Neuron (in vitro differentiated cells): ENCODE results near the gene OLFM3.

ENCODE experiments used
- H2AFZ ChIP-seq: one replicate; pipeline ENCODE4 v1.6.1; 2013; ENCODE audit warnings: low read depth, mild to moderate bottlenecking, inconsistent platforms, low read length, moderate library complexity
- H3K27me3 ChIP-seq: one replicate; pipeline ENCODE4 v1.6.1; 2013; ENCODE audit warnings: low read length; ENCODE audit not compliant: insufficient read depth
- H3K36me3 ChIP-seq: one replicate; pipeline ENCODE4 v1.6.1; 2013; ENCODE audit warnings: low read length; ENCODE audit not compliant: insufficient read depth
- H3K4me1 ChIP-seq: one replicate; pipeline ENCODE4 v1.6.1; 2013; ENCODE audit warnings: low read length; ENCODE audit not compliant: insufficient read depth
- H3K4me3 ChIP-seq: 2 replicates; pipeline ENCODE4 v1.5.1; 2013; ENCODE audit warnings: mild to moderate bottlenecking, low read length, moderate library complexity
- H3K9me3 ChIP-seq: one replicate; pipeline ENCODE4 v1.6.1; 2013; ENCODE audit warnings: low read length

The OLFM3 gene

GRCh38 chr1:101974599-101975274 lies 22.0 kb downstream of the OLFM3 start:
- no peaks in the 10 kb centered on the region for H3K9me3 ChIP-seq
- no peaks in the 10 kb centered on the region for H3K36me3 ChIP-seq
- no peak overlapping the region for H3K4me3 ChIP-seq
- no peak overlapping the region for H2AFZ ChIP-seq
- no peaks in the 10 kb centered on the region for H3K4me1 ChIP-seq
- no peaks in the 10 kb centered on the region for H3K27me3 ChIP-seq

GRCh38 chr1:101971304-101971703 lies 25.4 kb downstream of the OLFM3 start:
- no peaks in the 10 kb centered on the region for H3K9me3 ChIP-seq
- H3K4me1 ChIP-seq = no peaks in the 10 kb centered on the region
- H3K27me3 ChIP-seq = no peaks in the 10 kb centered on the region
- H2AFZ ChIP-seq = no peak overlapping the region
- no peak overlapping the region for H3K4me3 ChIP-seq
- H3K36me3 ChIP-seq = no peaks in the 10 kb centered on the region

GRCh38 chr1:101967871-101968270 lies 28.9 kb downstream of the OLFM3 start:
- Histone ChIP-seq H2AFZ (no peak overlapping the region), H3K9me3 (no peaks in the 10 kb centered on the region), H3K27me3 (no peaks in the 10 kb centered on the region), H3K4me3 (no peak overlapping the region), H3K36me3 (no peaks in the 10 kb centered on the region), H3K4me1 (no peaks in the 10 kb centered on the region)

- Histone ChIP-seq H3K4me1 (no peaks in the 10 kb centered on the region), H3K9me3 (no peaks in the 10 kb centered on the region), H2AFZ (no peak overlapping the region), H3K36me3 (no peaks in the 10 kb centered on the region), H3K27me3 (no peaks in the 10 kb centered on the region), H3K4me3 (no peak overlapping the region)
These were observed 31.4 kb downstream of the OLFM3 start for GRCh38 chr1:101965341-101965740.

- Histone ChIP-seq H3K27me3 (no peaks in the 10 kb centered on the region), H3K36me3 (no peaks in the 10 kb centered on the region)
These were observed 32.0 kb downstream of the OLFM3 start for GRCh38 chr1:101964708-101965107.

GRCh38 chr1:101960142-101960541 lies 36.6 kb downstream of the OLFM3 start:
- Histone ChIP-seq H3K27me3 (no peaks in the 10 kb centered on the region), H3K36me3 (no peaks in the 10 kb centered on the region), H2AFZ (no peak overlapping the region), H3K9me3 (no peaks in the 10 kb centered on the region), H3K4me1 (no peaks in the 10 kb centered on the region), H3K4me3 (no peak overlapping the region)

More at GRCh38 chr1:101964708-101965107, 32.0 kb downstream of the OLFM3 start:
- Histone ChIP-seq H3K9me3 (no peaks in the 10 kb centered on the region), H3K4me3 (no peak overlapping the region), H3K4me1 (no peaks in the 10 kb centered on the region), H2AFZ (no peak overlapping the region)

GRCh38 chr1:101959456-101959855 lies 37.3 kb downstream of the OLFM3 start:
- H3K4me1 ChIP-seq = no peaks in the 10 kb centered on the region
- H2AFZ ChIP-seq = no peak overlapping the region
- no peaks in the 10 kb centered on the region for H3K27me3 ChIP-seq
- no peaks in the 10 kb centered on the region for H3K9me3 ChIP-seq
- no peak overlapping the region for H3K4me3 ChIP-seq
- no peaks in the 10 kb centered on the region for H3K36me3 ChIP-seq

GRCh38 chr1:101957771-101958170 lies 39.0 kb downstream of the OLFM3 start:
- H3K4me3 ChIP-seq = no peak overlapping the region
- H3K36me3 ChIP-seq = no peaks in the 10 kb centered on the region
- H3K4me1 ChIP-seq = no peaks in the 10 kb centered on the region
- no peak overlapping the region for H2AFZ ChIP-seq
- H3K27me3 ChIP-seq = no peaks in the 10 kb centered on the region
- H3K9me3 ChIP-seq = no peaks in the 10 kb centered on the region

- Histone ChIP-seq H3K4me1 (no peaks in the 10 kb centered on the region), H3K9me3 (no peaks in the 10 kb centered on the region), H3K4me3 (no peak overlapping the region), H3K36me3 (no peaks in the 10 kb centered on the region), H2AFZ (no peak overlapping the region), H3K27me3 (no peaks in the 10 kb centered on the region)
These were observed 43.1 kb downstream of the OLFM3 start for GRCh38 chr1:101953623-101954022.

- no peaks in the 10 kb centered on the region for H3K36me3 ChIP-seq
- no peaks in the 10 kb centered on the region for H3K27me3 ChIP-seq
- H3K4me1 ChIP-seq = no peaks in the 10 kb centered on the region
- no peaks in the 10 kb centered on the region for H3K9me3 ChIP-seq
- H2AFZ ChIP-seq = no peak overlapping the region
- no peak overlapping the region for H3K4me3 ChIP-seq
These were observed 50.8 kb downstream of the OLFM3 start for GRCh38 chr1:101945884-101946283.

- no peak overlapping the region for H2AFZ ChIP-seq
- H3K36me3 ChIP-seq = no peaks in the 10 kb centered on the region
- no peaks in the 10 kb centered on the region for H3K27me3 ChIP-seq
- no peak overlapping the region for H3K4me3 ChIP-seq
- no peaks in the 10 kb centered on the region for H3K9me3 ChIP-seq
- H3K4me1 ChIP-seq = no peaks in the 10 kb centered on the region
These were observed 53.5 kb downstream of the OLFM3 start for GRCh38 chr1:101943237-101943636.

GRCh38 chr1:101942516-101943193 lies 54.1 kb downstream of the OLFM3 start:
- Histone ChIP-seq H3K4me1 (no peaks in the 10 kb centered on the region), H3K4me3 (no peak overlapping the region), H3K36me3 (no peaks in the 10 kb centered on the region), H3K9me3 (no peaks in the 10 kb centered on the region), H3K27me3 (no peaks in the 10 kb centered on the region), H2AFZ (no peak overlapping the region)

- Histone ChIP-seq H2AFZ (no peak overlapping the region), H3K27me3 (no peaks in the 10 kb centered on the region), H3K9me3 (no peaks in the 10 kb centered on the region), H3K4me1 (no peaks in the 10 kb centered on the region), H3K36me3 (no peaks in the 10 kb centered on the region), H3K4me3 (no peak overlapping the region)
These were observed 58.0 kb downstream of the OLFM3 start for GRCh38 chr1:101938681-101939080.

- Histone ChIP-seq H3K4me1 (peaks cover 2% of the 10 kb centered on the region), H3K9me3 (no peaks in the 10 kb centered on the region), H2AFZ (no peak overlapping the region), H3K4me3 (no peak overlapping the region), H3K27me3 (no peaks in the 10 kb centered on the region), H3K36me3 (no peaks in the 10 kb centered on the region)
These were observed 67.4 kb downstream of the OLFM3 start for GRCh38 chr1:101929343-101929742.
